Activated CD4-positive, CD25-positive, alpha-beta regulatory T cell (primary cell): ENCODE measurements around the gene CELF4.

Experiments used
- DNase-seq, 4 experiments: peaks; one replicate each; lab custom pipeline; 2025; lab: John Stamatoyannopoulos, UW

CELF4 gene

GRCh38 chr18:37222354-37222998 lies 343.1 kb downstream of the CELF4 start:
- no peak for DNase-seq

DNA sequence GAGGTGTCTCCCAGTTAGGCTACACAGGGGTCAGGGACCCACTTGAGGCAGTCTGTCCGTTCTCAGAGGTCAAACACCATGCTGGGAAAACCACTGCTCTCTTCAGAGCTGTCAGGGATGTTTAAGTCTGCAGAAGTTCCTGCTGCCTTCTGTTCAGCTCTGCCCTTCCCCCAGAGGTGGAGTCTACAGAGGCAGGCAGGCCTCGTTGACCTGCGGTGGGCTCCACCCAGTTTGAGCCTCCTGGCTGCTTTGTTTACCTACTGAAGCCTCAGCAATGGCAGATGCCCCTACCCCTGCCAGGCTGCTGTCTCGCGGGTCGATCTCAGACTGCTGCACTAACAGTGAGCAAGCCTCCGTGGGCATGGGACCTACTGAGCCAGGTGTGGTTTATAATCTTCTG lies 346.3 kb downstream of the CELF4 start:
- no peak for DNase-seq

GRCh38 chr18:37218022-37218590 lies 347.5 kb downstream of the CELF4 start:
- DNase-seq: no peak

DNA sequence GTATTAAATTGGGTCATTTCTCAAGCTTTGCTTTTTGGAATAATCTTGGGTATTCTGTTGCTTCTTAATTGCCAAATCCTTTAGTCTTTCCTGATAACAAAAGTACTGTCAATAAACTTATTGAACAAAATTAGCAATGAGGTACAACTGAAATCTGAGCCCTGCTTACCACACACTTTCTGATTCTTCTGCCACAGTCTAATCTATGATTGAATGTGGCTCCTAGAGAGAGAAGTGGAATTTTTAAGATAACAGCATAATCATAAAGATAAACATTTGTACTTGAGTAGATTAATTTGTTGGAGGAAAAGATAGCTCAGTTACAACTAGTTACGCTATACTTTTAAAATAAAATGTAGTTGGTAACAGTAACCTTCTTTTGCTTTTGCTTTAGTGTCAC lies 354.8 kb downstream of the CELF4 start:
- DNase-seq: no peak

DNA sequence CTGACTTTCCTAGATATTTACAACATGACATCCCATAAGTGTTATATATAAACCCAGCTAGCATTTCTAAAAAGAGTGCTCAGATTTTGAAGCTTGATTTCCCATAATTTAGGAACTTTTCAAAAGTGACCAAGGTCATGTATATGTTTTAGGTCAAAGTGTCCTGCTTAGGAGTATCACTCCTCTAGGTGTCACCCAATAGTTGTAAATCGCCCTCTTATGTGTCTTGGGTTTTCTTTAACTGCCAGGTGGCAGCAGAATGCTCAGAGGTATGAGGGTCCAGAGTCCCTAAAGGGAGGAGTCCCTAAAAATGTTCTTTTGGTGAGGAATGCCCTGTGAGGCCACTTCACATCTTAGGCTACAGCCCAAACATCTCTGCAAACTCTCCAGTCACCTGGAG lies 358.3 kb downstream of the CELF4 start:
- DNase-seq: no peak

DNA sequence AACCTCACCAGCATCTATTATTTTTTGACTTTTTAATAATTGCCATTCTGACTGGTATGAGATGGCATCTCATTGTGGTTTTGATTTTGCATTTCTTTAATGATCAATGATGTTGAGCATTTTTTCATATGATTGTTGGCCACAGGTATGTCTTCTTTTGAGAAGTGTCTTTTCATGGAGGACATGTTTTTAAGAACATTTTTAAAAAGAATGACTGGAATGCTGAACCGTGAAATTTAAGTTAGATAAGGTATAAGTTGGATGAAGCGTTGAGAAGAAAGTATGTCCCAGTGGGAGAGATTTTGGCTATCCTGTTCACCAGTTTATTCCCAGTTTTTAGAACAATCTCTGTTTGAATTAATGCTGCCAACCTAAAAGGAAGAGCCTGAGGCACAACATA lies 365.9 kb downstream of the CELF4 start:
- no peak for DNase-seq
